ENCODE data around the gene RCAN1. TPM values are rescaled to one million over a fixed set of nuclear protein-coding genes. Genes with fewer than 3 reads are reported as not detected.

The RCAN1 gene
- total RNA-seq, 1 donor from 2014 or later = 90.5 TPM

Other genes starting within 250 kb of the RCAN1 start
- gene SMIM11, start 239.6 kb downstream of the RCAN1 start, total RNA-seq (ENCODE audit: insufficient read depth, low replicate concordance) = 6.5 TPM
- gene SMIM34, start 191.2 kb downstream of the RCAN1 start, total RNA-seq (ENCODE audit: insufficient read depth, low replicate concordance) = not detected
- gene KCNE1, start 102.9 kb downstream of the RCAN1 start, total RNA-seq (ENCODE audit: insufficient read depth, low replicate concordance) = 0.72 TPM
- gene CLIC6, start 53.9 kb upstream of the RCAN1 start, total RNA-seq (ENCODE audit: insufficient read depth, low replicate concordance) = 0.96 TPM

Data from umbilical cord (tissue), 1 donor.